ENCODE measurements around the gene TMCC1. TPM values are rescaled to one million over a fixed set of nuclear protein-coding genes. Genes with fewer than 3 reads are reported as not detected.
"Not testable (repeated sequence)": the region's sequence is repeated elsewhere in the genome, so short reads cannot be mapped to it uniquely, and the experiment has no call there.

TMCC1 gene
- total RNA-seq, 1 donor from 2014 or later: 24.9 TPM

DNA sequence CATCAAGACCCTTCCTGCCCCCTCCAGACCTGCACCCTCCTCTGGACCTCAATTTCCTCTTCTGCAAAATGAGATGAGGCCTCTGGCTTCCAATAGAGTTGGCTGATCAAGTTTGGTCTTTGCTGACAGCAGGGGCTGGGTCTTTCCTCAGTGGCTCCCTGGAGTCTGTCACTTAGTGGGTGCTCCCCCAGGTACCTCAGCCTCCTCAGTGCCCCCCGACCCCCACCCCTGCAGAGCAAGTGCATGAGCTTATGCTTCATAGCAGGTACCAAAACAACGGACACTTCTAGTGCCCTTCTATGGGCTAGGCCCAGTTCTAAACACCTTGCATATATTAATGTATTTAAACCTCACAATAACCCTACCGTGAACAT lies 280.2 kb downstream of the TMCC1 start:
- intact Hi-C loops (cut with micrococcal nuclease): no loop called here

DNA sequence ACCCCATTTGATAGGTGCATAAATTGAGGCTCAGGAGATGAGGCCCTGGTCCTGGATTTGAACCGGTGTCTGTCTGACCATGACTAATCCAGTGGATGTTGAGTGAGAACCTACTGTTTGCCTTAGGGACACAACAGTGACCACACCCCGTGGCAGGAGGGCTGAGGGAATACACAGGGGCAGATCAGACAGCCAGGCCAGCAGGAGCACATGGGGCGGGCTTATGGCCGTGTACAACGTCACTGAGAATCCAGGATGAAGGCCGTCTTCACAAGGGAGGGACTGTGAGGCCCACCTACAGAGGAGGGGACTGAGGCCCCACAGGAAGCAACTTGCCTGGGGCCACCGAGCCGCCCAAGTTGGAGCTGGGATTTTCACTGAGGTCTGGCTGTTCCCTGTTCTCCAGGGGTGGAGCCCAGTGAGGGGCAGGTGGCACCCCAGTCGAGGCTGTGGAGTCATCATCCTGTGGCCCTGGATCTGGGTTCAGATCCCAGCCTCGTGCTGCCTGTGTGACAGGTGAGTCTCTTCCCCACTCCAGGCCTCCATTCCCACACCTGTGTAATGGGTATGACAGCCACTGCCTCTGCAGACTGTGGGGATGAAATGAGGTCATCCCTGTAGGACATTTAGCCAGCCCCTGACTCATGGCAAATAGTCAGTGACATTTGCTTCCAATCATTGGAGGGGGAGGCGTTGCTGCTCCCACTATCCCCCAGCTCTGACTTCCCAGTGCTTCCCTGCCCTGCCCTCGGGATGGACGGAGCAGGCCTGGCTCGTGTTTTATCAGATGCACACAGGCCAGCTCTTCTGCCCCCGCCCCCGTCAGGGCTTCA lies 280.8 kb downstream of the TMCC1 start:
- intact Hi-C loops (cut with micrococcal nuclease): no loop called here

DNA sequence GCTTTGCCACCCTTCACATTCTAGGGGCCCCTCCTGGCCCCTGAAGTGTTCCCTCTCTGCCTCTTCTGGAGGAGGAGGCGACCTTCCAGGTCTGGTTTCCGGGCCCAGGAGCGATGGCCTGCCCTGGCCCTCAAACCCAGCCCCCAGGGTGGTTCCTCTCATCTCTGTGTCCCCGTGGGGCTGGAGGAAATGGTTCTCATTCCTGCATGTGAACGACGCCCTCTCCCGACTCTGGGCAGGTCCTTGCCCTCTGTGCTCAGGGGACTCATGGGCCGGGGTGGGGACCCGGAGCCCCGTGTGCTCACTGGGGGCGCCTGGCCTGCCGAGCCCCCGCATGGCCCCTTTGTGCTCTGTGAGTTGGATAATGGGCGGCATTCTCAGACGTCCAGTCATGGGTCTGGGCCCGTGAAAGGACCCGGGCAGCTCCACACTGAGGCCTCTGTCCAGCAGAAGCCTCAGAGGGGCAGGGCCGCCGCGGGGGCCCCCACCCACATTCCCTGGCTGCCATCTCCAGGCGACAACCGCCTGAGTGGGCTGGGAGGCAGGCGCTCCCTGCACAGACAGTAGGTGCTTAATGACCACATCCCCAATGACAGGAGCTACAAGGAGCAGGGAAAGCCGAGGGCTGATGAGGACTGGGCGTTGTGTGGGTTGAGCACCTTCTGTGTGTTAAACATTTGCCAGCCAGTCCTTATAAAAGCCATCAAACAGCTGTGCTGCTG lies 281.5 kb downstream of the TMCC1 start:
- intact Hi-C loops (cut with micrococcal nuclease): no loop called here

DNA sequence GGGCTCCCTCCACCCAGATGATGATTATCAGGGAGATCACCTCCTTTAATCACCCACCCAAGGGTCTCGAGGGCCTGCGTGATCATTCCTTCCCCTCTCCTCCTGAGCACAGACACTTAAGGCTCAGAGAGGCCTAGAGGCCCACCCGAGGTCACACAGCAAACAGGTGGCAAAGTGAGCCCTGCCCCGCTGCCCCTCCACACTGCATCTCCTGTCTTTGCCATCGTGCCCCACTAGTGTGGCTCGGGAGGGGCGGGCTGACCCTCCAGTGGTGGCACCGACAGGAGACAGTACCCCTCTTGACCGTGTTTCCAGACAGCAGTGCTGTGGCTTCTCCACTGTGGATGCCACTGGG lies 282.1 kb downstream of the TMCC1 start:
- intact Hi-C loops (cut with micrococcal nuclease): no loop called here

GRCh38 chr3:129610794-129611445 lies 282.6 kb downstream of the TMCC1 start:
- intact Hi-C loops (cut with micrococcal nuclease): not testable (repeated sequence)

- intact Hi-C loops (cut with micrococcal nuclease): no loop called here
Observed at GRCh38 chr3:129610276-129610675, 283.2 kb downstream of the TMCC1 start.

DNA sequence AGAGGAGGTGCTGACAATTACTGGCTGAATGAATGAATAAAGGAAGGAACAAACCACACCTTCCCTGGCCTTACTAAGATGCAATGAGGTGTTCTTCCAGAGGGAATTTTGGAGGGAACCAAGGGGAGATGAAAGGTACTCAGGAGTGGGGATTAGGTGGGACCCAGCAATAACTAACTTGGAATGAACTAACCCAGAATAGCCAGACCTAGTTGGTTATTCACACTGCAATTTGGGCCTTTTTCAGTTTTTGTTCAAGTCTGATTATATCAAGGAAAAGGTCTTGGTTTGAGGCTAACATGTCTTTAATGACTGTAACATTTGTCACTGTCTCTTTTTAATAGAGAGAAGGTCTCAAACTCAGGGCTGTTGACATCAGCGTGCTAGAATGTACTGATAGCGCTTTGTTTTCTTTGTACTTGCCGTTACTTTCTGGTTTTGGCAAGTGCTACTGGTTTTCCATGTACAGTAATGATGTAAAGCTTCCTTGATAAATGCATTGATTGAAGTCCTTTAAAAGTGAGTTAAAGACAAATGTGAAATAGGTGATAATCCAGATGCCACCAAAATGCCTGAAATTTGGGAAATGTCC lies 283.8 kb downstream of the TMCC1 start:
- intact Hi-C loops (cut with micrococcal nuclease): loop anchor here (5.0 kb wide), 2 partner anchors 117 to 283 kb away; partner anchors contain the start of gene TMCC1

DNA sequence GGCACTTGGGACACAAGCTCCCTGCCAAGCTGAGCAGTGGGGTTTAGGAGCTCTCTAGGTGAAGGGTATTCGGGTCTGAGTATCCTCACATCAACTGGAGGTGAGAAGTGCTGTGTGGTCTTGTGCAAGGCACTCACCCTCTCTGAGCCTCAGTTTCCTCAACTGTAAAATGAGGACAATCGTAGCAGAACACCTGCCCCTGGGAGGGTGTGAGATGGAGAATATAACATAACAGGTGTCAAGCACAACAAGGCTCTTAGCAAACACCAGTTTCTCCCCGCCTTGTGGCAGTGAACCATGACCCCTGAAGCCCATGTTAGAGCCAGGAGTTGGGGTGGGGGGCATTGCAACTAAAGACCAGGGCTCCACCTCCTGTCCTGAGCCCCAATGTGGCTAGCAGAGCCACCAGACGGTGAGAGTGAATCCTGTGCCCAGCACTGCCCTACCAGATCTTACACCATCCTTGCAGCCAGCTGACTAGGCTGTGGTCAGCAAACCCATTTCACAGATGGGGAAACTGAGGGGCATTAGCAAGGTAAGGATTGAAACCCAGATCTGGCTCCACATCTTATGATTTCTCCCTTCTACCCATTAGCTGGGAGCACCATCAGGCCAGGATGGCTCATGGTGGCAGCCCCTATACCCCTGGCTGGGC lies 284.4 kb downstream of the TMCC1 start:
- intact Hi-C loops (cut with micrococcal nuclease): loop anchor here (5.0 kb wide), 2 partner anchors 117 to 283 kb away; partner anchors contain the start of gene TMCC1

DNA sequence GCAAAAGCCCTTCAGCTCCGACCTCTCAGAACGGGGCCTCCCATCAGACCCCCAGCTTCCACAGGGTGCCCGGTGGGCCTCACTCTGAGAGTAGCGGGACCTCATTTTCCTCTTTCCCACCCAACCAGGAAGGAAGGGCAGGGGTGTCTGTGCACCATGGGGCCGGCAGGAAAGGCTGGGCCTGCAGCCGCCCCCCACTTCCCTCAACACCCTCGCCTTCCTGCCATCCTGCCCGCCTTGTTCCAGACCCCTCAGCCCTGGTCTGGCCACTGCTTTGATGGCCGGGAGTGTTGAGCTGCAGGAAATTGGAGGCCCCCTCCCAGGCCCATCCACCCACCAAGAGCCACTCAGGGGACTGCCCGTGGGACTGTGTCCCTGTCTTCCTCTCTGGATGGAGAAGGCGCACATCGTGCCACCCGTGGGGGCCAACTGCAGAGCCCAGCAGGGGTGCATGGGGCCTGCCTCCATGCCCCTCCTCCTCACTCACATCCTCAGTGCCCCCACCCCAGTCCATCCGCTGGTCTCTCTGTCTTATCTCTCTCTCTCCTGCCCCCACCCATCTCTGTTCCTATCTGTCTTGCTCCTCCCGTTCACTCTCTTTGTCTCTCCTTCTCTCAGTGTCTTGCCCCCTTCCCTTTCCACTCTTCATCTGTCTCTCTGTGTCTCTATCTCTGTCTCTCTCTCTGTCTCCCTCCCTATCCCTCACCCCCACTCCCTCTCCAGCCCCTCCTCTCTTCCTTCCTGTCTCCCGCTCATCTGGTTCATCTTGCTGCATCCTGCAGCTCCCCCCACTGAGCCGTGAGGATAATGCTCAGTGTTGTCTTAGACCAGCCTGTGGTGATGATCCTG lies 285.2 kb downstream of the TMCC1 start:
- intact Hi-C loops (cut with micrococcal nuclease): loop anchor here (5.0 kb wide), 2 partner anchors 116 to 284 kb away; partner anchors contain the start of gene TMCC1

DNA sequence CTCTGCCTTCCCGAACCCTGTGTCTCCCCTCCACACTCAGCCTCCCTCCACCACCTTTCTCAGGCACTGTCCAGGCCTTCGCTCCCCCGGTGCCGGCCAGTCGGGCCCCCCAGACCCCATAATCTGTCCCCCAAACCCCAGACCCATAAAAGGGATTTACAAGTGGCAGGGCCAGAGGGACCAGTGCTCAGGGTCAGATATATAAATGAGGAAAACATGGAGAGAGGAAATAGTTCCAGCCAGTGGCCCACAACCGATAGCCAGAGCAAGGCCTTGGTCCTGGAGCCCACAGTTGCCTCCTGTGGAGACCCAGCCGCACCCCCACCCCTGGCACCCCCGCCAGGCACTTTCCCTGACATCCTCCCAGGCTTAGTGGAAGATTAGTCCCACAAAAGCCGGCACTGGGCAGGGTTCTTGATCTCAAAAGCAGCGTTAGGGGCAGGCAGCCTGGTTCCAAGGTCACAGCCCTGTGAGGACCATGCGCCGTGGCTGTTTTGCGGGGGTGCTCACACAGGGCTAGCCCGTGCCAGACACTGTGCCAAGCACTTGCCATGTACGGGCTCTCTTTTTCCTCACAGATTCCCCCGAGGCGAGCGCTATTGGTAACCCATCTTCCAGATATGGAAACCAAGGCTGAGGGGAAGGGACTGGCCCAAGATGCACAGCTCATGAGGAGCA lies 286.0 kb downstream of the TMCC1 start:
- intact Hi-C loops (cut with micrococcal nuclease): loop anchor here (1.0 to 5.0 kb wide), 3 partner anchors 20 to 285 kb away; partner anchors contain the start of gene TMCC1

GRCh38 chr3:129606636-129607390 lies 286.7 kb downstream of the TMCC1 start, which contains the start of gene PLXND1:
PLXND1 (minus strand) TSS chr3:129606676; CDS start chr3:129606639, 37 bp downstream.
- intact Hi-C loops (cut with micrococcal nuclease): loop anchor here (1.0 to 5.0 kb wide), 3 partner anchors 20 to 285 kb away; partner anchors contain the start of gene TMCC1

- intact Hi-C loops (cut with micrococcal nuclease): loop anchor here (5.0 kb wide), 2 partner anchors 114 to 286 kb away; partner anchors contain the start of gene TMCC1
Observed at GRCh38 chr3:129605922-129606635, 287.4 kb downstream of the TMCC1 start.

DNA sequence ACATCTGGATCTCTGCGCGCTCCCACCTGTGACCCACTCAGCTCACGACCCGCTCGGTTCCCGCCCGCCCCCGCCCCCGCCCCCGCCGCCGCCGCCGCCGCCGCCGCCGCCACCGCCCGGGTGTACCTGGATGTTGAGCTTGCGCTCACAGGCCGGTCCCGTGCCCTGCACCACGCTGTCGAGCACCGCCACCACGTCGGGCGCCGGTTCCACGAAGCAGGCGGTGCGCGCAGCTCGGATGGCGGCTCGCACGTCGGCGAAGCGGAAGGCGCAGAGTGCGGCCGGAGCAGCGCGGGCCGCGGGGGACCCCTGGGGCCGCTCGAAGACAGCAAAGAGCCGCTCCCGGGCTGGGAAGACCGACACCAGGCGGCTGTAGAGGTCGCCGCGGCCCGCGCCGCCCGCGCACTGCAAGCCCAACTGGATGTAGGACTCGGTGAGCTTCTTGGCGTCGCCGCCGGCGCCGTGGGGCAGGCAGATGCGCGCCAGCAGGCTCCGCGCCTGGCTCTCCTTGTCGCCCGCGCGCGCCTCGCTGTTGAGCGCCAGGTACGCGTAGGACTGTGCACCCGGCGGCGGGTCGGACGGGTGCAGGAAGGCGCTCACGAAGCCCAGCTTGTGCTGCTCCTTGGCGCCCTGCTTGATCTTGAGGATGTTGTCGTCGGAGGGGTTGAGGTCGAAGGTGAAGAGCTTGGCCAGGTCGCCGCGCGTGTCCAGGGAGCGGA lies 288.1 kb downstream of the TMCC1 start:
- intact Hi-C loops (cut with micrococcal nuclease): loop anchor here (5.0 kb wide), 2 partner anchors 113 to 287 kb away; partner anchors contain the start of gene TMCC1

DNA sequence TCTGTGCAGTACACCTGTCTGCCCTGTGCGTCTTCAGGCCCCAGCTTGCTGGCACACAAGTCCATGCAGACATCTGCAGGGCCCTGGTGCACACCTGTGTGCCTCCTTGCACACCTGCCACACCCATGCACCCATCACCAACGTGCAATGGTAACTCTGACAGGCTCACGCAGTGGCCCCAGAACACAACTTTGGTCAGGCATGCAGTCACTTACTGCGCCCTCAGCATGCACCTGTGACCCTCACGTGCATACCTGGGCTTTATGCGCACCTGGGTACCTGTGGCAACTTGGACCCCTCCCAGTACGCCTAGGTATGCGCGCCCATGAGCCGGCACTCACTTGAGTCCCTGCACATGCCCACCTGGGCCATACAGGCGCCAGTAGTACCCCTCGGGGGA lies 288.7 kb downstream of the TMCC1 start:
- intact Hi-C loops (cut with micrococcal nuclease): loop anchor here (5.0 kb wide), 2 partner anchors 112 to 288 kb away; partner anchors contain the start of gene TMCC1

DNA sequence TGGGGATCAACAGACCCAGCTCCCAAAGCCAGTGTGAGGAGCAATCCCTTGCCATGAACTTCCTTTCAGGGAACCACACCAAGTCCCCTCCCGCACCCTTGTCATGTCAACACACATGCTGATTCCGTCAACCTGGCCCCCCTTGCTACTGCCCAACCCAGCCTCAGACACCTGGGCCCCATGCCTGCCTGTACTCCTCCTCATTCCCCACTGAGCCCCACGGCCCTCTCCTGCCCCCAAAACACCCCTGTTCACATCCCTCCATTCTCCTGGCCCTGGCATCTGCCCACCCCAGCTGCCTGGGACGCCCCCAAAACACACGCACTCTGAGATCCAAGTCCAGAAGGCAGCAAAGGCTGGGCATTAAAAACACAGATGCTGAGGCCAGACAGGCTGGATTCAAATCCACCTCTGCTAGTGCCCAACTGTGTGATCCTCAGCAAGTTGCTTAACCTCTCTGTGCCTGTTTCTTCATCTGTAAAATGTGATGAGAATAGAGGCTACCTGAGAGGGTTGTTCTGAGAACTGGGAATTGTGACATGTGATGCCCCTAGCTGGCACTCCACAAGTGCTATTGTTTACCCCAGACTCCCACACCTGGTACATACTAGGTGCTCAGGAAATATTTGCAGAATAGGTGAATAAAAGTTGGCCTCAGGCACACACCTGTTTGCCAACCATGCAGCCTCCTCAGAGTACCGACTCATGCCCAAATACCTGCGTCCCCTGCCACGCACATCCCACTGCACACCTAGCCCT lies 289.3 kb downstream of the TMCC1 start:
- intact Hi-C loops (cut with micrococcal nuclease): no loop called here

DNA sequence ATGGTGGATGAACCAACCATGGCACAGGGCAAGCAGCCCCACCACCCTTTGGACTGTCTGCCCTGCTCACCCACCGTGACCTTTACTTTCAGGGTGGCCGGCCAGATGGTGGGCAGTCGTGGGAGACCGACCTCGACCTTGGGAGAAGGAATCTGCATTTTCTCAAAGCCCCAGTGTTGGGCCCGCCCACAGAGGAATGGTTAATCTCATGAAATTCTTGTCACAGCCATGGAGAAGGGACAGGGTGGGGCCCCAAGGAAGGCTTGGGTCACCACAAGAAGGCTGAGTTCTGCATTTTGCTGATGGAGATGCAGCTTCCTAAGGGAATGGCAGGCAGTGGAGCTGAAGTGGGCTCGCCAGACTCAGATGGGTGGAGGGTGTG lies 290.0 kb downstream of the TMCC1 start:
- intact Hi-C loops (cut with micrococcal nuclease): no loop called here

Measured in T-helper 1 cell treated with Interleukin-12 subunit alpha and Interleukin-12 subunit beta and Interleukin-4 antibody, amounts not matched to agents 30 ng/mL and 1 ng/mL, for 36 hours (primary cell).